Left forelimb (tissue), 1 donor: ENCODE results near the gene PPP6C.
"Not testable (repeated sequence)": the region's sequence is repeated elsewhere in the genome, so short reads cannot be mapped to it uniquely, and the experiment has no call there.

Source experiments
- DNase-seq: peaks from one replicate; pipeline ENCODE4 v3.0.0-alpha.2; 2018; ENCODE audit warnings: low spot score

Gene PPP6C

DNA sequence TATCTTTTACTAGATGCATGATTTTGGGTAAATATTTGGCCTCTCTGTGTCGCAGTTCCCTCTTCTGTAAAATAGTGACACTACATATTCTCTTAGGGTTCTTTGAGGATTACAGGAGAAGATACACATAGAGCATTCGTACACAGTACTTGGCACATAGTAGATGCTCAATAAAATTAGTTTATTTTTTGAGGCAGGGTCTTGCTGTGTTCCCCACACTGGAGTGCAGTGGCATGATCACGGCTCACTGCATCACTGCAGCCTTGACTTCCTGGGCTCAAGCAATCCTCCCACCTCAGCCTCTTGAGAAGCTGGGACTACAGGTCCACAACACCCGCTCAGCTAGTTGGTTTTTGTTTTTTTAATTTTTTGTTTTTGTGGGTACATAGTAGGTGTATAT lies 47.9 kb downstream of the PPP6C start:
- no peak for DNase-seq

DNA sequence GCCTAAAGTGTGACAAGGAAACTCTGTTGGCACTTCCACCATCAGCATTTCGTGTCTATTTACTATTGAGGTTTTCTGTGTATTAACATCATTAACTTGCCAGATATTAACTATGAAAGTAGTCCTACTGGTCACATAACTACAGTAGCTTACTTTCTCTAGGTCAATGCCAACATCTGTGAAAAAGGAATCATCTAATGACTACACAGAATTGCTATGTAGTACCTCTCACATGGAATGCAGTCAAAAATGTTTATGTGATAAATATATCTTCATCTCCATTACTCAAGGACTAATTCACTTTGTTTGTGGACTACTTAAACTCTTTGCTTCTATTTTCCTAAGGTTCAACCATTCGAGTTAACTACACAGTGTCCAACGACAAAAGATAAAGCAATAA lies 48.4 kb downstream of the PPP6C start:
- DNase-seq, result no peak

DNA sequence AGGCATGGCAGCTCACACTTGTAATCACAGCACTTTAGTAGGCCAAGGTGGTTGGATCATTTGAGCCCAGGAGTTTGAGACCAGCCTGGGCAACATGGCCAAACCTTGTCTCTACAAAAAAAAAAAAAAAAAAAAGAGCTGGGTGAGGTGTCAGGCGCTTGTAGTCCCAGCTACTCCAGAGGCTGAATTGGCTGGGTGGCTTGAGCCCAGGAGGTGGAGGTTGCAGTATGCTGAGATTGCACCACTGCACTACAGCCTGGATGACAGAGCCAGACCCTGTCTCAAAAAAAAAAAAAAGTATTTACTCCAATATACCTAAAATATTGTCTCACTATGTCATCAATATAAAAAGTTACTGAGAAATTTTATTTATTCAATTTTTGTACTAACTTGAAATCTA lies 49.0 kb downstream of the PPP6C start:
- no peak for DNase-seq

DNA sequence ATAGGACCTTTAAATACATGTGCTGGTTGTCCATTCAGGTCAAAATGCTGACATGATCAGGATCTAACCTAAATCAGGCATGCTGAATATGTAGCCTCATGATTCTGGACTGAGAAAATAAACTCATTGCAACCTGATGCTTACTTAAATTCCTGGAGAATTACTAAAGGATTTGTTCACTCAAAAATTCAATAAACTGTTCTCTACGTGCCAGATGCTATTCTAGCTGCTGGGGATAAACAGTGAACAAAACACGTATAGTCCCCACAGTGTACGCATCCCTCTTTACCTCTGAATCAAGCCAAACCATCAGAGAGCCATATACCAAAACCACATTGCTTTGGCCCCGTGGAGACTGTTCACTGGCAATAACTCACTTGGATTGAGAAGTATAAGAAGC lies 52.4 kb downstream of the PPP6C start:
- DNase-seq, result no peak

DNA sequence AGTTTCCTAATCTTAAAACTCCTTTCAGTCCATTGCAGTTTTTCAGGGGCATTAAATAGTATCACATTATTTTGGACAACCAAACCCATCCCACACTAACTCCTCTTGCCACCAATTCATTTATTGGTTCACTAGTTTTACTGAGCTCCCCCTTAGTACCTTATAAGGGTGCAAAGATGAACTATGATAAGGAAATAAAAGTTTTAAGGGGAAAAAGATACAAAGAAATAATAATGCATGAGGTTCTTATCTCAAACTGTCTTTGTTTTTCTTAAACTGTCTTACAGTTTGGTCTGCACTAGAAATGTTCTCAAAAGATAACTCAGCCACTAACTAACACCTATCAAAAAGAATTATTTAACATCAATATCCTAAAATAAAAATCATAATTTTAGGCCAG lies 54.6 kb downstream of the PPP6C start:
- DNase-seq, result no peak

GRCh38 chr9:125133403-125134329 lies 55.9 kb downstream of the PPP6C start:
- no peak for DNase-seq

DNA sequence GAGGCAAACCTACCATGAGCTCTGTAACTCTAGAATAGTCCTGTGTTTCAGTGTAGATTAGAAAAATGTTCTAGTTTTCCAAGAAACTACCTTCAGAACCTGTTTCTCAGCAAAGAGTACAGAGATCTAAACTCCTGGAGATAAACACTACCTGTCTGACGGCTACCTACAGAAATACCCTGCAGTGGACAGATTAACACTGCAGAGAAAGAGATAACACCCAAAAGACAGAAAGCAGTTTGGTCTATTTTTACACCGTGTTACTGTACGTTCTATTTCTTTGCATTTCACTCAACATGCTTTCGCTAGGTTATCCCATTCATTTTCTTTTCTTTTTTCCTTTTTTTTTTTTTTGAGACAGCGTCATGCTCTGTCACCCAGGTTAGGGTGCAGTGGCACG lies 57.8 kb downstream of the PPP6C start:
- DNase-seq, result no peak

DNA sequence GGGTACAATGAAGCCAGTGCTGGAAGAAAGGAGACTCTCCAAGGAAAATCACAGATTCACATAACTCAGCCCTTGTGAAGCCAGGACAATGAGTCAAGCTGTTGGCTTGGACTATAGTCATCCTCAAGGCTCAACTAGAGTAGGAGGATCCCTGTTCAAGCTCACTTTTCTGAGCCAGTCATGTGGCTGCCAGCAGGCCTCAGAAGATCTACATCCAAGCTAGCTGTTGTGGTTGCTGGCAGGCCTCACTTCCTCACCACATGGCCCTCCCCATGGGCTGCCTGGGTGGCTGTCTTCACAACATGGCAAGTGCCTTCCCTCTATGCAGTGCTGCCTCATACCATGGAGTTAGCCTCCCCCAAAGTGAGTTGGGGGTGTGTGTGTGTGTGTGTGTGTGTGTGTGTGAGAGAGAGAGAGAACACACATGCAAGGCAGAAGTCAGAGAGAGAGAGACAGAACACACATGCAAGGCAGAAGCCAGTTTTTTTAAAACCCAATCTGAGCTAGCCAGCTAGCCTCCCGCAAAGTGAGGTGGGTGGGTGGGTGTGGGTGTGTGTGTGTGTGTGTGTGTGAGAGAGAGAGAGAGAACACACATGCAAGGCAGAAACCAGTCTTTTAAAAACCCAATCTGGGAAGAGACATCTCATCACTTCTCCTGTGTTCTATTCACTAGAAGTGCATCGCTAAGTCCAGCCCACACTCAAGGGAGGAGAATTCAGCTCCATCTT lies 63.4 kb downstream of the PPP6C start:
- peak; percentile 87 for DNase-seq

GRCh38 chr9:125125523-125125922 lies 64.1 kb downstream of the PPP6C start:
- DNase-seq, result no peak

- DNase-seq, result no peak
Measured at GRCh38 chr9:125121146-125121545, 68.5 kb downstream of the PPP6C start.

- DNase-seq, result no peak
Measured at GRCh38 chr9:125119643-125120286, 69.8 kb downstream of the PPP6C start.

- DNase-seq, result not testable (repeated sequence)
Measured at GRCh38 chr9:125118696-125119095, 70.9 kb downstream of the PPP6C start.

- not testable (repeated sequence) for DNase-seq
Measured at GRCh38 chr9:125114503-125114902, 75.1 kb downstream of the PPP6C start.

DNA sequence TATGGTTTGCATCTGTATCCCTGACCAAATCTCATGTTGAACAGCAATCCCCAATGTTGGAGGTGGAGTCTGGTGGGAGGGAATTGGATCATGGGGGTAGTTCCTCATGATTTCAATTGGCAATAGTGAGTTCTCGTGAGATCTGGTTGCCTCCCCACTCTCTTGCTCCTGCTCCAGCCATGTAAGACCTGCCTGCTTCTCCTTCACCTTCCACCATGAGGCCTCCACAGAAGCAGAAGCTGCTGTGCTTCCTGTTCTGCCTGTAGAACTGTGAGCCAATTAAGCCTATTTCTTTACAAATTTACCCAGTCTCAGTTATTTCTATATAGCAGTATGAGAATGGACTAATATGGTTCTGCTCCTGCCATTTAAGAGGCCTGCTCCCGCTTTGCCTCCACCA lies 79.1 kb downstream of the PPP6C start:
- DNase-seq, result no peak

GRCh38 chr9:125108541-125108940 lies 81.1 kb downstream of the PPP6C start:
- not testable (repeated sequence) for DNase-seq

GRCh38 chr9:125106285-125106893 lies 83.2 kb downstream of the PPP6C start:
- DNase-seq, result no peak

DNA sequence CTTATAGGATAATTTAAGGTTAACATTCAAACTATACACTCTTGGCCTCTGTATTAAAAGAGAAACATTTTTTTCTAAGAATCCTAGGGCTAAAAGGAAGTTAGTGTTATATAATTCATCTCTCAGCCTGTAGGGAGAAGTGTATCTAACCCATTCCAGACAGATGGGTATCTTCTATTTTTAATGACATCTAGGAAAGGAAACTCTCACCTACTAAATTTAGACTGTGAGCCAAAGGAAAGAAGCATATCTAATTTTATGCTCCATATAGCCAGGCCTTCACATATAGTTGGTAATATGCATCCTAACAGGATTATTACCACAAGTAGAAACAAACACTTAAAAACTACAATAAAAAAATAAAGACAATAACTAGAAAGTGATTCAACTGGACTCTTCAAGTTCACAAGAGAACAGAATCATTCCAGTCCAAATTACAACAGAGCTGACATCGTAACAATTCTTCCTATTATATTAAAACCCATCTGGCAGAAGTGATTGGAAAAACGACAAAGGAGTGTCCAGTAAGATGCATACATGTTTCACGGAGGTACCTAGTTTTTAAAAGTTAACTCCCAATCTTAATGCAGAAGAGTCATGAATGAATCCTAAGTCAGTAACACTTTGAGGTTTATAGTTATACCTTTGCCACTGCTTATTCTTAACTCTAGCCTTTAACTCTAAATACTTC lies 85.7 kb downstream of the PPP6C start:
- DNase-seq, result no peak

DNA sequence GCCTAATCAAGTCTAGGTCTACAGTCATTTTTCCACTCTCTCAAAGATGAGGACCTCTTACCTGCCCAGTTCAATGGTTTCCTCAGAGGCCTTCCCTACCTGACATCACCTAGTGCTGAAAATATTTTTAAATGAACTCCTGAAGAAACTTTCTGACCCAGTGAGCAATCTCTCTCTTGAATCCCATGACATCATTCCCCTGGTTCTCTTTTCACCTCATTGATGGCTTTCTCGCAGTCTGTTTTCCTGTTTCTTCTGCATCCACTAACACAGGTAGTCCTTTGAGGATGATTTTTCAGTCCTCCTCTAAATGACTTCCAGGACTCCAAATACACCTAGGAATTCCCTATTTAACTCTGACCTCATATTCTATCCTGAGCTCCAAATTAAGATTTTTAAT lies 86.6 kb downstream of the PPP6C start:
- DNase-seq, result no peak

- no peak for DNase-seq
Measured at GRCh38 chr9:125100822-125101221, 88.8 kb downstream of the PPP6C start.

DNA sequence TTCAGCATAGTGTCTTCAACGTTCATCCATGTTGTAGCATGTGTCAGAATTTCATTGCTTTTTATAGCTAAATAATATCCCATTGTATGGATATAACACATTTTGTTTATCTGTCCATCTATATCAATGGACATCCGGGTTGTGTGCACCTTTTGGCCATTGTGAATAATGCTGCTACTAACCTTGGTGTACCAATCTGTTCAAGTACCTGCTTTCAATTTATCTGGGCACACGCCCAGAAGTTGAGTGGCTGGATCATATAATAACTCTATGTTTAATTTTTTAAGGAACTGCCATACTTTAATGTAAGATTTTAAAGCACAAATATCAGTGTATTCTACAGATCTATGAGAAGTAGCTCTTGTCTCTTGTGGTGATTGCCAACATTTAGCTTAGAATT lies 89.8 kb downstream of the PPP6C start:
- no peak for DNase-seq
